Ishikawa (cell line): ENCODE data around the gene WSCD2.

Experiments used
- CEBPB ChIP-seq: IDR thresholded peaks from 2 replicates; pipeline ENCODE4 v1.6.1; 2012
- CREB1 ChIP-seq: IDR thresholded peaks from 2 replicates; pipeline ENCODE4 v1.6.1; 2012; ENCODE audit warnings: low read depth
- EGR1 ChIP-seq: IDR thresholded peaks from 2 replicates; pipeline ENCODE4 v1.6.1; 2012
- EP300 ChIP-seq: IDR thresholded peaks from 2 replicates; pipeline ENCODE4 v1.6.1; 2012; ENCODE audit warnings: borderline replicate concordance
- FOXM1 ChIP-seq: IDR thresholded peaks from 2 replicates; pipeline ENCODE4 v1.6.1; 2012; ENCODE audit warnings: low read depth, borderline replicate concordance
- NFIC ChIP-seq: IDR thresholded peaks from 2 replicates; pipeline ENCODE4 v1.6.1; 2012
- RAD21 ChIP-seq: IDR thresholded peaks from 2 replicates; pipeline ENCODE4 v1.6.1; 2012; ENCODE audit warnings: low read depth
- TAF1 ChIP-seq: IDR thresholded peaks from 2 replicates; pipeline ENCODE4 v1.6.1; 2012; ENCODE audit warnings: low read depth, mild to moderate bottlenecking
- TCF12 ChIP-seq: IDR thresholded peaks from 2 replicates; pipeline ENCODE4 v1.6.1; 2012; ENCODE audit warnings: low read depth
- TEAD4 ChIP-seq: IDR thresholded peaks from 2 replicates; pipeline ENCODE4 v1.6.1; 2012
- YY1 ChIP-seq: IDR thresholded peaks from 2 replicates; pipeline ENCODE4 v1.6.1; 2012; ENCODE audit warnings: low read depth
- ZBTB7A ChIP-seq: IDR thresholded peaks from 2 replicates; pipeline ENCODE4 v1.6.1; 2012; ENCODE audit warnings: low read depth
- TF ChIP-seq, protein P1 (sequence below): IDR thresholded peaks from 2 replicates; pipeline ENCODE4 v1.6.1; 2012
- TF ChIP-seq, protein P2 (sequence below): IDR thresholded peaks from 2 replicates; pipeline ENCODE4 v1.6.1; 2012
- TF ChIP-seq, protein P3 (sequence below): IDR thresholded peaks from 2 replicates; pipeline ENCODE4 v1.6.1; 2012; ENCODE audit warnings: low read depth, mild to moderate bottlenecking

The WSCD2 gene

DNA sequence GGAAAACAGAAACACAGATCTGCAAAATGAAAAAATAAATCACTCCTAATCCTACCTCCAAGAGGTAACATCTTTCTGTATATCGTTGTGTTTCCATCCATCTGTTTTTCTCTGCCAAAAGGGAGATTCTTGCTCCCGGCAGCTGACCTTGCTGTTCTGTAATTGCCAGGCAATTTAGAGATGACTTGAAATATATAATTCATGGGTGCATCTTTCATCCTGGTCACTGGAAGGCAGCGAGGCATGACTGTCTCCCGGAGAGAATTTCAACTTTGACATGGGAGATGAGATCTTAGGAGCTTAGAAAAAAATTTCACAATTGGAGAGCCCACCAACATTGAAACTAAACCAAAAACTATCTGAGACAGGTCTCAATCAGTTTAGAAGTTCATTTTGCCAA is 53.0 kb downstream of the WSCD2 start:
- no peak for TF ChIP-seq TEAD4
- TF ChIP-seq, protein P1, sequence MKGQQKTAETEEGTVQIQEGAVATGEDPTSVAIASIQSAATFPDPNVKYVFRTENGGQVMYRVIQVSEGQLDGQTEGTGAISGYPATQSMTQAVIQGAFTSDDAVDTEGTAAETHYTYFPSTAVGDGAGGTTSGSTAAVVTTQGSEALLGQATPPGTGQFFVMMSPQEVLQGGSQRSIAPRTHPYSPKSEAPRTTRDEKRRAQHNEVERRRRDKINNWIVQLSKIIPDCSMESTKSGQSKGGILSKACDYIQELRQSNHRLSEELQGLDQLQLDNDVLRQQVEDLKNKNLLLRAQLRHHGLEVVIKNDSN, result no peak
- TF ChIP-seq EP300, result no peak
- TF ChIP-seq, protein P2, sequence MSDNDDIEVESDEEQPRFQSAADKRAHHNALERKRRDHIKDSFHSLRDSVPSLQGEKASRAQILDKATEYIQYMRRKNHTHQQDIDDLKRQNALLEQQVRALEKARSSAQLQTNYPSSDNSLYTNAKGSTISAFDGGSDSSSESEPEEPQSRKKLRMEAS, result no peak
- no peak for TF ChIP-seq CEBPB
- TF ChIP-seq RAD21, result no peak
- TF ChIP-seq ZBTB7A, result no peak
- no peak for TF ChIP-seq FOXM1
- no peak for TF ChIP-seq TCF12
- TF ChIP-seq, protein P3, sequence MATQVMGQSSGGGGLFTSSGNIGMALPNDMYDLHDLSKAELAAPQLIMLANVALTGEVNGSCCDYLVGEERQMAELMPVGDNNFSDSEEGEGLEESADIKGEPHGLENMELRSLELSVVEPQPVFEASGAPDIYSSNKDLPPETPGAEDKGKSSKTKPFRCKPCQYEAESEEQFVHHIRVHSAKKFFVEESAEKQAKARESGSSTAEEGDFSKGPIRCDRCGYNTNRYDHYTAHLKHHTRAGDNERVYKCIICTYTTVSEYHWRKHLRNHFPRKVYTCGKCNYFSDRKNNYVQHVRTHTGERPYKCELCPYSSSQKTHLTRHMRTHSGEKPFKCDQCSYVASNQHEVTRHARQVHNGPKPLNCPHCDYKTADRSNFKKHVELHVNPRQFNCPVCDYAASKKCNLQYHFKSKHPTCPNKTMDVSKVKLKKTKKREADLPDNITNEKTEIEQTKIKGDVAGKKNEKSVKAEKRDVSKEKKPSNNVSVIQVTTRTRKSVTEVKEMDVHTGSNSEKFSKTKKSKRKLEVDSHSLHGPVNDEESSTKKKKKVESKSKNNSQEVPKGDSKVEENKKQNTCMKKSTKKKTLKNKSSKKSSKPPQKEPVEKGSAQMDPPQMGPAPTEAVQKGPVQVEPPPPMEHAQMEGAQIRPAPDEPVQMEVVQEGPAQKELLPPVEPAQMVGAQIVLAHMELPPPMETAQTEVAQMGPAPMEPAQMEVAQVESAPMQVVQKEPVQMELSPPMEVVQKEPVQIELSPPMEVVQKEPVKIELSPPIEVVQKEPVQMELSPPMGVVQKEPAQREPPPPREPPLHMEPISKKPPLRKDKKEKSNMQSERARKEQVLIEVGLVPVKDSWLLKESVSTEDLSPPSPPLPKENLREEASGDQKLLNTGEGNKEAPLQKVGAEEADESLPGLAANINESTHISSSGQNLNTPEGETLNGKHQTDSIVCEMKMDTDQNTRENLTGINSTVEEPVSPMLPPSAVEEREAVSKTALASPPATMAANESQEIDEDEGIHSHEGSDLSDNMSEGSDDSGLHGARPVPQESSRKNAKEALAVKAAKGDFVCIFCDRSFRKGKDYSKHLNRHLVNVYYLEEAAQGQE, result no peak
- no peak for TF ChIP-seq EGR1
- TF ChIP-seq NFIC, result no peak
- no peak for TF ChIP-seq TAF1
- TF ChIP-seq YY1, result no peak
- TF ChIP-seq CREB1, result no peak

DNA sequence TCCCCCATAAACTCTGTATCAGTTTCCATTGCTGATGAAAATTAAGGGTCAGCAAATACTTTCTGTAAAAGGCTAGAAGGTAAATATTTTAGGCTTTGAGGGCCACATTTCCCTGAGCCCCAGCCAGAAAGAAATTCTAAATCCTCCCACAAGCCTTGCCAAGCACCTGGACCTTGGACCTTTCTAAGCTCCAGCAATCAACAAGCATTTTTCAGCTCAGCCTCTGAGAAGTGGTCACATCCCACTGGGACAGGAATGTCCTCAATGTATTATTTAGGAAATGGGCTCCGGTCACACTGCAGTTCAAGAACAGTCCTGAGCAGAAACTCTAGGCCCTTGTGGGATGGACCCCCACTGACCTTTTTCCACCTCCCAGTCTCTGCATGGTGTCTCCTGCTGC is 55.9 kb downstream of the WSCD2 start:
- TF ChIP-seq CREB1 (no peak), ZBTB7A (no peak), FOXM1 (no peak), EGR1 (no peak), RAD21 (no peak), EP300 (no peak), TEAD4 (no peak), NFIC (no peak), TAF1 (no peak), CEBPB (no peak), YY1 (no peak), TCF12 (no peak)
- TF ChIP-seq, protein P1, result no peak
- TF ChIP-seq, protein P3, result no peak
- TF ChIP-seq, protein P2, result no peak

DNA sequence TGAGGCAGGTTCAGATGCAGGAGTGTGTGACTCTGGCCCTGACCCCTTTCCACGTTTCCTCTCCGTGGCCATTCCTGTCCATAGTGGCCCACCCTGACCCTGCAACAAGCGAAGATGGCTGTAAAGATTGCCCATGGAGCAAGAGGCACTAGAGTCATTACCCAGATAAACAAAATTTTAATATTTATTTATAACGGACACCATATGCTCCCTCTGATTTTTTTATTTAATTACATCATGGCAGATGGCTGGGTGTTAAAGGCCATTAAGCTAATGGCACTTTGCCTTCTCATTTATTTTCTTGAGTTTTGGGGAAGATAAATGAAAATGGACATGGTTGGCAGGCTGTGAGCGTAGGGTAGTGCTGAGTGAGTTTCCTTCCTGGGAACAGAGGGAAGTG is 58.7 kb downstream of the WSCD2 start:
- TF ChIP-seq, protein P1, result no peak
- TF ChIP-seq TAF1, result no peak
- TF ChIP-seq NFIC, result no peak
- TF ChIP-seq TEAD4, result no peak
- TF ChIP-seq, protein P3, result no peak
- TF ChIP-seq RAD21, result no peak

DNA sequence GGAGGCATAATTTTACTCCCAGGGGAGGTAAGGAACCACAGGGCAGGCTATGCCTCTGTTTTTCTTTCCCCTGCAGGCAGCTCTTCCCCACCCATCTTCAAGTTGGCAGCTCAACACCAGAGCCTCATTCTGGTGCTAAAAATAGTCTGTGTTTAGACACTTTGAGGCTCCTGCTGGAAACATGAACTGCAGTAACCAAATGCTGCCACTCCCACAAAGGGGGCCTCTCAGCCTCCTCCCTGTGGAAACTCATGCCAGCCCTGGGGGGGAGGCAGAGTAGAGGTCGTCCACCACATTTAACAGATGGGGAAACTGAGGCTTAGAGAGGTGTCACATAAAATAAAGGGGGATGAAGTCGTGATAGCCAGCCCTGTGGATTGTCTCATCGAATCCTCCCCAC is 61.4 kb downstream of the WSCD2 start:
- TF ChIP-seq EP300 (no peak), YY1 (no peak), TAF1 (no peak), CEBPB (no peak), FOXM1 (no peak), TEAD4 (no peak), ZBTB7A (no peak), EGR1 (no peak), TCF12 (no peak), NFIC (no peak), RAD21 (no peak)
- TF ChIP-seq, protein P1, result no peak
- TF ChIP-seq, protein P2, result no peak
- TF ChIP-seq, protein P3, result no peak
